Thyroid gland (tissue), 4 donors: ENCODE results near the gene SLC19A1.

Experiments
- POLR2A ChIP-seq, 2 donors: fragments of 450-650 bp; IDR thresholded peaks; one replicate each; pipeline ENCODE4 v1.6.1; 2017; ENCODE audit warnings: antibody characterized with exemption in 2 of 2, mild to moderate bottlenecking in 2 of 2, moderate library complexity in 1 of 2
- TF ChIP-seq, protein P1 (sequence below), 6 experiments: fragments of 200-600 bp in 3 of 6; fragments of 450-650 bp in 3 of 6; sonication (generic) in 3 of 6; IDR thresholded peaks; one replicate each; pipeline ENCODE4 v1.5.1; 2016 to 2019; ENCODE audit warnings: antibody characterized with exemption in 6 of 6, mild to moderate bottlenecking in 2 of 6, inconsistent platforms in 1 of 6, moderate library complexity in 1 of 6

- no peak for TF ChIP-seq POLR2A (IDR thresholded peaks at IDR 0.05)
- TF ChIP-seq, protein P1, sequence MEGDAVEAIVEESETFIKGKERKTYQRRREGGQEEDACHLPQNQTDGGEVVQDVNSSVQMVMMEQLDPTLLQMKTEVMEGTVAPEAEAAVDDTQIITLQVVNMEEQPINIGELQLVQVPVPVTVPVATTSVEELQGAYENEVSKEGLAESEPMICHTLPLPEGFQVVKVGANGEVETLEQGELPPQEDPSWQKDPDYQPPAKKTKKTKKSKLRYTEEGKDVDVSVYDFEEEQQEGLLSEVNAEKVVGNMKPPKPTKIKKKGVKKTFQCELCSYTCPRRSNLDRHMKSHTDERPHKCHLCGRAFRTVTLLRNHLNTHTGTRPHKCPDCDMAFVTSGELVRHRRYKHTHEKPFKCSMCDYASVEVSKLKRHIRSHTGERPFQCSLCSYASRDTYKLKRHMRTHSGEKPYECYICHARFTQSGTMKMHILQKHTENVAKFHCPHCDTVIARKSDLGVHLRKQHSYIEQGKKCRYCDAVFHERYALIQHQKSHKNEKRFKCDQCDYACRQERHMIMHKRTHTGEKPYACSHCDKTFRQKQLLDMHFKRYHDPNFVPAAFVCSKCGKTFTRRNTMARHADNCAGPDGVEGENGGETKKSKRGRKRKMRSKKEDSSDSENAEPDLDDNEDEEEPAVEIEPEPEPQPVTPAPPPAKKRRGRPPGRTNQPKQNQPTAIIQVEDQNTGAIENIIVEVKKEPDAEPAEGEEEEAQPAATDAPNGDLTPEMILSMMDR (IDR thresholded peaks at IDR 0.05) = no peak
These were observed 26.1 kb upstream of the SLC19A1 start for GRCh38 chr21:45568383-45568782.
